Muscle of leg (tissue), 11 donors: ENCODE results near the gene COL4A2. TPM values are rescaled to one million over a fixed set of nuclear protein-coding genes. Genes with fewer than 3 reads are reported as not detected.

Source experiments
- DNase-seq: peaks from one replicate; pipeline ENCODE4 v3.0.0; 2013
- H3K27ac ChIP-seq: one replicate; pipeline ENCODE4 v1.5.1; 2013; ENCODE audit warnings: mild to moderate bottlenecking, low read length, control low read depth
- H3K27me3 ChIP-seq: one replicate; pipeline ENCODE4 v1.6.1; 2013; ENCODE audit warnings: low read length; ENCODE audit not compliant: control insufficient read depth, insufficient read depth
- H3K36me3 ChIP-seq: one replicate; pipeline ENCODE4 v1.6.1; 2013; ENCODE audit warnings: low read length; ENCODE audit not compliant: control insufficient read depth, insufficient read depth
- H3K4me1 ChIP-seq: one replicate; pipeline ENCODE4 v1.6.1; 2013; ENCODE audit warnings: low read length; ENCODE audit not compliant: control insufficient read depth, insufficient read depth
- H3K4me3 ChIP-seq: one replicate; pipeline ENCODE4 v1.5.1; 2013; ENCODE audit warnings: low read length, control low read depth
- H3K9me3 ChIP-seq: replicated peaks from 2 replicates; pipeline ENCODE4 v1.6.1; 2013; ENCODE audit warnings: low read depth, low read length; ENCODE audit not compliant: control insufficient read depth
- WGBS: methylation state at CpG from one replicate; pipeline ENCODE4 v1.1.5; 2013; ENCODE audit warnings: missing lambda C conversion rate; ENCODE audit not compliant: insufficient coverage; 5-methylcytosine and 5-hydroxymethylcytosine counted together
- polyA plus RNA-seq, 8 donors: library from polyadenylated mRNA; unstranded; fragments of 120-200 nt; gene quantifications; one replicate each; pipeline versions ENCODE4 v1.2.1 to v1.2.3, GENCODE V29; 2013; ENCODE audit warnings: inconsistent platforms in 1 of 8, low replicate concordance in 1 of 8; ENCODE audit not compliant: insufficient read length in 8 of 8, insufficient read depth in 1 of 8
- total RNA-seq: library from RNA; stranded (reverse); fragments of 120-200 nt; gene quantifications from one replicate; pipeline ENCODE4 v1.2.4, GENCODE V29; 2013

The COL4A2 gene
- total and polyA plus RNA-seq, 9 donors, result 429 to 712 (median 555) TPM

- Histone ChIP-seq H3K4me3 (no peak overlapping the region), H3K9me3 (no peaks in the 10 kb centered on the region), H3K27me3 (no peaks in the 10 kb centered on the region), H3K4me1 (peaks cover 8% of the 10 kb centered on the region), H3K27ac (no peak overlapping the region), H3K36me3 (peaks cover 78% of the 10 kb centered on the region)
- DNase-seq, result no peak
- WGBS, result 68% methylated on average over 6 of the region's 10 CpGs
Measured at GRCh38 chr13:110442930-110443621, 136.0 kb downstream of the COL4A2 start.

GRCh38 chr13:110443622-110444225 is 136.6 kb downstream of the COL4A2 start:
- no peak overlapping the region for H3K27ac ChIP-seq
- H3K4me1 ChIP-seq, result peaks cover 8% of the 10 kb centered on the region
- peaks cover 77% of the 10 kb centered on the region for H3K36me3 ChIP-seq
- no peaks in the 10 kb centered on the region for H3K27me3 ChIP-seq
- 89% methylated on average over 8 of the region's 12 CpGs for WGBS
- H3K9me3 ChIP-seq, result no peaks in the 10 kb centered on the region
- no peak overlapping the region for H3K4me3 ChIP-seq
- DNase-seq, result no peak

- Histone ChIP-seq H3K4me1 (peaks cover 8% of the 10 kb centered on the region), H3K27ac (no peak overlapping the region), H3K27me3 (no peaks in the 10 kb centered on the region), H3K4me3 (no peak overlapping the region), H3K9me3 (no peaks in the 10 kb centered on the region), H3K36me3 (peaks cover 78% of the 10 kb centered on the region)
- WGBS, result 62% methylated on average over 6 of the region's 7 CpGs
- DNase-seq, result peak; percentile 59
Measured at GRCh38 chr13:110444226-110444653, 137.2 kb downstream of the COL4A2 start.

- Histone ChIP-seq H3K9me3 (no peaks in the 10 kb centered on the region), H3K4me3 (no peak overlapping the region), H3K27me3 (no peaks in the 10 kb centered on the region), H3K36me3 (peaks cover 78% of the 10 kb centered on the region), H3K4me1 (peaks cover 8% of the 10 kb centered on the region), H3K27ac (no peak overlapping the region)
- 80% methylated on average over 1 of the region's 7 CpGs for WGBS
- no peak for DNase-seq
Measured at GRCh38 chr13:110445183-110445582, 138.1 kb downstream of the COL4A2 start.

GRCh38 chr13:110445722-110446574 is 138.9 kb downstream of the COL4A2 start:
- Histone ChIP-seq H3K4me1 (peaks cover 8% of the 10 kb centered on the region), H3K36me3 (peaks cover 78% of the 10 kb centered on the region), H3K9me3 (no peaks in the 10 kb centered on the region), H3K27ac (no peak overlapping the region), H3K4me3 (no peak overlapping the region), H3K27me3 (no peaks in the 10 kb centered on the region)
- 91% methylated on average over 23 of the region's 25 CpGs for WGBS
- no peak for DNase-seq

- H3K36me3 ChIP-seq, result peaks cover 76% of the 10 kb centered on the region
- no peak for DNase-seq
- H3K27ac ChIP-seq, result no peak overlapping the region
- peaks cover 8% of the 10 kb centered on the region for H3K4me1 ChIP-seq
- no peaks in the 10 kb centered on the region for H3K9me3 ChIP-seq
- H3K27me3 ChIP-seq, result no peaks in the 10 kb centered on the region
- no peak overlapping the region for H3K4me3 ChIP-seq
- 90% methylated on average over 4 of the region's 4 CpGs for WGBS
Measured at GRCh38 chr13:110446575-110446890, 139.4 kb downstream of the COL4A2 start.

GRCh38 chr13:110447058-110447511 is 140.0 kb downstream of the COL4A2 start:
- Histone ChIP-seq H3K9me3 (no peaks in the 10 kb centered on the region), H3K4me1 (peaks cover 8% of the 10 kb centered on the region), H3K36me3 (peaks cover 76% of the 10 kb centered on the region), H3K4me3 (no peak overlapping the region), H3K27me3 (no peaks in the 10 kb centered on the region), H3K27ac (no peak overlapping the region)
- 34% methylated on average over 12 of the region's 12 CpGs for WGBS
- peak; percentile 82 for DNase-seq

- 88% methylated on average over 8 of the region's 9 CpGs for WGBS
- Histone ChIP-seq H3K4me3 (no peak overlapping the region), H3K9me3 (no peaks in the 10 kb centered on the region), H3K4me1 (peaks cover 7% of the 10 kb centered on the region), H3K27me3 (no peaks in the 10 kb centered on the region), H3K27ac (no peak overlapping the region), H3K36me3 (peaks cover 76% of the 10 kb centered on the region)
- no peak for DNase-seq
Measured at GRCh38 chr13:110447801-110448200, 140.7 kb downstream of the COL4A2 start.

- peaks cover 2% of the 10 kb centered on the region for H3K4me1 ChIP-seq
- no peak for DNase-seq
- peaks cover 73% of the 10 kb centered on the region for H3K36me3 ChIP-seq
Measured at GRCh38 chr13:110448230-110448629, 141.1 kb downstream of the COL4A2 start.

GRCh38 chr13:110448677-110449076 is 141.6 kb downstream of the COL4A2 start:
- Histone ChIP-seq H3K9me3 (no peaks in the 10 kb centered on the region), H3K27ac (no peak overlapping the region), H3K4me3 (no peak overlapping the region), H3K4me1 (peaks cover 2% of the 10 kb centered on the region), H3K36me3 (peaks cover 69% of the 10 kb centered on the region), H3K27me3 (no peaks in the 10 kb centered on the region)
- 93% methylated on average over 12 of the region's 12 CpGs for WGBS
- DNase-seq, result no peak

More at GRCh38 chr13:110448230-110448629, 141.1 kb downstream of the COL4A2 start:
- WGBS, result 86% methylated on average over 5 of the region's 8 CpGs
- no peaks in the 10 kb centered on the region for H3K9me3 ChIP-seq
- no peaks in the 10 kb centered on the region for H3K27me3 ChIP-seq
- no peak overlapping the region for H3K27ac ChIP-seq
- H3K4me3 ChIP-seq, result no peak overlapping the region
